HG02938 (cell line): ENCODE data around the gene ARRDC5.
"Not testable (repeated sequence)": the region's sequence is repeated elsewhere in the genome, so short reads cannot be mapped to it uniquely, and the experiment has no call there.

ENCODE experiments used
- ATAC-seq: cut with Tn5 transposase; IDR thresholded peaks from one replicate; pipeline ENCODE4 v1.9.1; 2021; ENCODE audit warnings: mild to moderate bottlenecking, moderate library complexity; ENCODE audit not compliant: unreplicated experiment

The ARRDC5 gene

GRCh38 chr19:4910594-4911281 is 8.0 kb upstream of the ARRDC5 start:
- ATAC-seq, result no peak

- ATAC-seq, result peak; percentile 71
Measured at GRCh38 chr19:4909897-4910593, 7.3 kb upstream of the ARRDC5 start.

GRCh38 chr19:4909156-4909896 is 6.6 kb upstream of the ARRDC5 start, which contains the start of gene UHRF1:
Gene UHRF1, plus strand, starts transcription at chr19:4909501. Its CDS starts 1,385 bp downstream, at chr19:4910886.
- ATAC-seq, result peak; percentile 20

- ATAC-seq, result no peak
Measured at GRCh38 chr19:4908781-4909155, 6.1 kb upstream of the ARRDC5 start.

GRCh38 chr19:4908360-4908759 is 5.7 kb upstream of the ARRDC5 start:
- ATAC-seq, result no peak

GRCh38 chr19:4906963-4907362 is 4.3 kb upstream of the ARRDC5 start:
- ATAC-seq, result no peak

GRCh38 chr19:4904481-4904880 is 1.8 kb upstream of the ARRDC5 start:
- ATAC-seq, result no peak

GRCh38 chr19:4900879-4901278 is 1.8 kb downstream of the ARRDC5 start:
- ATAC-seq, result not testable (repeated sequence)

- ATAC-seq, result no peak
Measured at GRCh38 chr19:4897146-4897545, 5.5 kb downstream of the ARRDC5 start.

- ATAC-seq, result no peak
Measured at GRCh38 chr19:4896372-4896771, 6.3 kb downstream of the ARRDC5 start.

GRCh38 chr19:4892962-4893361 is 9.7 kb downstream of the ARRDC5 start:
- not testable (repeated sequence) for ATAC-seq

- ATAC-seq, result no peak
Measured at GRCh38 chr19:4891066-4891465, 11.6 kb downstream of the ARRDC5 start.

- no peak for ATAC-seq
Measured at GRCh38 chr19:4889034-4889815, 13.5 kb downstream of the ARRDC5 start.

- ATAC-seq, result not testable (repeated sequence)
Measured at GRCh38 chr19:4887803-4888202, 14.9 kb downstream of the ARRDC5 start.

GRCh38 chr19:4884993-4885392 is 17.7 kb downstream of the ARRDC5 start:
- not testable (repeated sequence) for ATAC-seq

GRCh38 chr19:4882874-4883273 is 19.8 kb downstream of the ARRDC5 start:
- ATAC-seq, result not testable (repeated sequence)

- no peak for ATAC-seq
Measured at GRCh38 chr19:4879041-4879440, 23.7 kb downstream of the ARRDC5 start.

GRCh38 chr19:4878491-4878968 is 24.2 kb downstream of the ARRDC5 start:
- no peak for ATAC-seq

GRCh38 chr19:4877753-4878490 is 24.8 kb downstream of the ARRDC5 start:
- ATAC-seq, result no peak

GRCh38 chr19:4873930-4874329 is 28.8 kb downstream of the ARRDC5 start:
- no peak for ATAC-seq
